ENCODE results near the gene CAPZA2.
A peak's percentile ranks its signal among the peaks of the same experiment; 100 is the strongest.
"Not testable (repeated sequence)": the region's sequence is repeated elsewhere in the genome, so short reads cannot be mapped to it uniquely, and the experiment has no call there.

The CAPZA2 gene

GRCh38 chr7:116862234-116862950, at the start of gene CAPZA2:
TSS of gene CAPZA2 (plus strand) at chr7:116862587. CDS start at chr7:116862612, 25 bp downstream.
- peak; percentile 91 to 98 for DNase-seq

GRCh38 chr7:116812860-116813259, 49.5 kb upstream of the CAPZA2 start:
- no peak for DNase-seq

- DNase-seq, result not testable (repeated sequence)
These were observed 49.0 kb upstream of the CAPZA2 start for GRCh38 chr7:116813371-116813770.

GRCh38 chr7:116815041-116815440, 47.3 kb upstream of the CAPZA2 start:
- no peak for DNase-seq

GRCh38 chr7:116820149-116820548, 42.2 kb upstream of the CAPZA2 start:
- DNase-seq, result no peak

GRCh38 chr7:116821647-116822046, 40.7 kb upstream of the CAPZA2 start:
- DNase-seq, result not testable (repeated sequence)

GRCh38 chr7:116824449-116824848, 37.9 kb upstream of the CAPZA2 start:
- DNase-seq, result no peak

- DNase-seq, result peak in 1 of 2 experiments; percentile 7
These were observed 34.1 kb upstream of the CAPZA2 start for GRCh38 chr7:116828281-116828680.

GRCh38 chr7:116829041-116829440, 33.3 kb upstream of the CAPZA2 start:
- no peak for DNase-seq

GRCh38 chr7:116829493-116829892, 32.9 kb upstream of the CAPZA2 start:
- DNase-seq, result no peak

- DNase-seq, result no peak
These were observed 29.7 kb upstream of the CAPZA2 start for GRCh38 chr7:116832692-116833091.

GRCh38 chr7:116834815-116835504, 27.4 kb upstream of the CAPZA2 start:
- no peak for DNase-seq

GRCh38 chr7:116836048-116836447, 26.3 kb upstream of the CAPZA2 start:
- no peak for DNase-seq

- DNase-seq, result no peak
These were observed 25.5 kb upstream of the CAPZA2 start for GRCh38 chr7:116836911-116837310.

- no peak for DNase-seq
These were observed 24.8 kb upstream of the CAPZA2 start for GRCh38 chr7:116837586-116837985.

- DNase-seq, result no peak
These were observed 22.1 kb upstream of the CAPZA2 start for GRCh38 chr7:116840256-116840655.

- DNase-seq, result peak in 1 of 2 experiments; percentile 23
These were observed 20.0 kb upstream of the CAPZA2 start for GRCh38 chr7:116842371-116842770.

- DNase-seq, result no peak
These were observed 19.0 kb upstream of the CAPZA2 start for GRCh38 chr7:116843378-116843777.

GRCh38 chr7:116851175-116851574, 11.2 kb upstream of the CAPZA2 start:
- DNase-seq, result no peak

- DNase-seq, result peak in 1 of 2 experiments; percentile 17
These were observed 10.7 kb upstream of the CAPZA2 start for GRCh38 chr7:116851671-116852070.

- DNase-seq, result no peak
These were observed 8.3 kb upstream of the CAPZA2 start for GRCh38 chr7:116854132-116854531.

GRCh38 chr7:116857052-116857451, 5.3 kb upstream of the CAPZA2 start:
- DNase-seq, result no peak

- DNase-seq, result no peak
These were observed 3.1 kb upstream of the CAPZA2 start for GRCh38 chr7:116859323-116859722.

GRCh38 chr7:116861717-116862116, 670 bp upstream of the CAPZA2 start:
- DNase-seq, result no peak

Measured in NCI-H526 (cell line).